ENCODE data around the gene VPS18.

Gene VPS18

GRCh38 chr15:40931300-40932142 is 37.3 kb downstream of the VPS18 start (continued):
- TF ChIP-seq ZC3H10 (CRISPR knock-in tag; IDR thresholded peaks at IDR 0.05) (no peak), ZNF70 (CRISPR knock-in tag; IDR thresholded peaks at IDR 0.05) (no peak), OSR1 (CRISPR knock-in tag; IDR thresholded peaks at IDR 0.05) (no peak)

DNA sequence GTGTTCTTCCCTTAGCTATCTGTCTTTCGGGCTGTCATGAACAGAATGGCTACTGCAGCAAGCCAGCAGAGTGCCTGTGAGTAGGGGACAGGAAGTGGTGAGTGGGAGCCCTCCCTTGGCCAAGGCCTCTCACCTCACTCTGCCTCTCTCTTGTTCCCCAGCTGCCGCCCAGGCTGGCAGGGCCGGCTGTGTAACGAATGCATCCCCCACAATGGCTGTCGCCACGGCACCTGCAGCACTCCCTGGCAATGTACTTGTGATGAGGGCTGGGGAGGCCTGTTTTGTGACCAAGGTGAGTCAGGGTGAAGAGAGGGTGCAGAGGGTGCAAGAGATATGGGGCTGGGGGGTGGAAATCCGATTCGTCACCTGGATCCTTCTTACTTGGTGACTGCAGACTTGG is 37.9 kb downstream of the VPS18 start:
- TF ChIP-seq ZFP3 (CRISPR knock-in tag; IDR thresholded peaks at IDR 0.05) (no peak), CREB5 (CRISPR knock-in tag; IDR thresholded peaks at IDR 0.05; ENCODE audit: low read depth) (no peak), ZNF565 (CRISPR knock-in tag; conservative IDR thresholded peaks at IDR 0.05; ENCODE audit: low read depth) (no peak), TSHZ2 (CRISPR knock-in tag; IDR thresholded peaks at IDR 0.05) (no peak), TOX (CRISPR knock-in tag; IDR thresholded peaks at IDR 0.05; ENCODE audit: borderline replicate concordance) (no peak), ZNF70 (CRISPR knock-in tag; IDR thresholded peaks at IDR 0.05) (no peak), ARNTL (CRISPR knock-in tag; IDR thresholded peaks at IDR 0.05; ENCODE audit: borderline replicate concordance, low read depth) (no peak), TCF4 (CRISPR knock-in tag; IDR thresholded peaks at IDR 0.05; ENCODE audit: borderline replicate concordance) (no peak)
- ATAC-seq = no peak

DNA sequence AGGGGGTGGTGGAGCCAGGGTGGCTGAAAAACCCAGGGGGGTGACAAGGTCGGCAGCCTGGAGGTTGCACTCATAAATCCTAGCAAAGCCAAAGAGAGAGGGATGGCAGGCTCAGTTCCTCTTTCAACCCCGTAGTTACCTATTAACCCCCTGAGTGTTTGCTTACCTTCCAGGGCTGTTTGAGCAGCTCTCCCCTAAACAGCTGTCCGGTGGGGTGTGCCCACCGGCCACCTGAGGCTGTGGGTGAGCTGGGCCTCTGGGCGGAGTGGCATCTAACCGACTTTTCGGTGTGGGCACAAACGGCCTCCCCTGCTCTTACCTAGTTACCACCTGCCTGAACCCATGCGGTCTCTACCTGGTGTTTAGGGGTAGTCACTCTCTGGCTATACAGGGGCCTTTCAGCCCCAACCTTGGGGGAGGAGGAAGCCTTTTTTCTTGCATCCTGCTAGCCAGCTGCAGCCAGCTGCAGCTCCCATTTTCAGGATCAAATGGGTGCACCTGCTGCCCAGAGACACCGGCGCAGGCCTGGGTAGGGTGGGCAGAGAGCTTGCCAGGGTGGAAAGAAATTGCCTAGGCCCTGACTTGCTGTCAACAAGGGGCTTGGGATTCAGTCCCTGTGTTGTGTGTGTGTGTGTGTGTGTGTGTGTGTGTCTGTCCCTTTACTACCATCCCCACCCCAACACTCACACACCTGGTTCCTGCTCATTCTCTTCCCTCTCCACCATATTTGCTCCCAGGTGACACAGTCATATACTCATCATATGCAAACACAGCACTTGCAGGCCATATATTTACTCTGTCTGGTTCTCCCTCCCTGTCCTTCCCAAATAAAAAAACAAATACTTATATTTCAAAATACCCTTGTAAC is 38.6 kb downstream of the VPS18 start:
- TF ChIP-seq ZNF70 (CRISPR knock-in tag; IDR thresholded peaks at IDR 0.05) = no peak
- TF ChIP-seq TCF4 (CRISPR knock-in tag; IDR thresholded peaks at IDR 0.05; ENCODE audit: borderline replicate concordance) = no peak
- no peak for TF ChIP-seq RARB (CRISPR knock-in tag; IDR thresholded peaks at IDR 0.05)
- TF ChIP-seq GLIS3 (CRISPR knock-in tag; IDR thresholded peaks at IDR 0.05) = no peak
- no peak for TF ChIP-seq ARNTL (CRISPR knock-in tag; IDR thresholded peaks at IDR 0.05; ENCODE audit: borderline replicate concordance, low read depth)
- no peak for TF ChIP-seq ZFP3 (CRISPR knock-in tag; IDR thresholded peaks at IDR 0.05)
- no peak for TF ChIP-seq ZC3H10 (CRISPR knock-in tag; IDR thresholded peaks at IDR 0.05)
- TF ChIP-seq ESRRG (CRISPR knock-in tag; IDR thresholded peaks at IDR 0.05) = no peak
- TF ChIP-seq SNAI2 (CRISPR knock-in tag; IDR thresholded peaks at IDR 0.05) = no peak
- TF ChIP-seq TSHZ2 (CRISPR knock-in tag; IDR thresholded peaks at IDR 0.05) = no peak
- TF ChIP-seq CSRNP3 (CRISPR knock-in tag; IDR thresholded peaks at IDR 0.05) = no peak
- no peak for TF ChIP-seq POU6F1 (CRISPR knock-in tag; IDR thresholded peaks at IDR 0.05; ENCODE audit: borderline replicate concordance, low read depth)
- no peak for TF ChIP-seq PPARA (CRISPR knock-in tag; IDR thresholded peaks at IDR 0.05; ENCODE audit: borderline replicate concordance)
- no peak for TF ChIP-seq OSR1 (CRISPR knock-in tag; IDR thresholded peaks at IDR 0.05)
- no peak for TF ChIP-seq CREB5 (CRISPR knock-in tag; IDR thresholded peaks at IDR 0.05; ENCODE audit: low read depth)
- no peak for TF ChIP-seq ISL1 (CRISPR knock-in tag; IDR thresholded peaks at IDR 0.05)
- TF ChIP-seq CSDC2 (CRISPR knock-in tag; IDR thresholded peaks at IDR 0.05) = no peak
- no peak for ATAC-seq

Measured in SK-N-SH treated with all-trans-retinoic acid at 6 μM for 48 hours (cell line).